ENCODE results near the gene FAM53A.

The FAM53A gene

GRCh38 chr4:1683736-1684505 lies at the start of gene FAM53A:
TSS of gene FAM53A (minus strand) at chr4:1684313. CDS start at chr4:1668741, 15,572 bp downstream.
- no peak for TF ChIP-seq CTCF (IDR thresholded peaks at IDR 0.05; ENCODE audit: insufficient read depth, low read length, poor library complexity, severe bottlenecking)
- Histone ChIP-seq H3K36me3 (ENCODE audit: control insufficient read depth, insufficient read depth, low read length) (no peaks in the 10 kb centered on the region), H3K27me3 (replicated peaks; ENCODE audit: control insufficient read depth, insufficient read depth, low read length) (no peaks in the 10 kb centered on the region), H3K4me3 (replicated peaks; ENCODE audit: low read depth, low read length) (peak within 1 kb of the TSS; percentile 56)
- DNase-seq (ENCODE audit: extremely low read depth, insufficient read length) = peak; percentile 90

GRCh38 chr4:1732911-1733310 lies 48.8 kb upstream of the FAM53A start:
- no peaks in the 10 kb centered on the region for H3K27me3 ChIP-seq (replicated peaks; ENCODE audit: control insufficient read depth, insufficient read depth, low read length)
- H3K36me3 ChIP-seq (ENCODE audit: control insufficient read depth, insufficient read depth, low read length) = peaks cover 64% of the 10 kb centered on the region
- TF ChIP-seq CTCF (IDR thresholded peaks at IDR 0.05; ENCODE audit: insufficient read depth, low read length, poor library complexity, severe bottlenecking) = no peak
- DNase-seq (ENCODE audit: extremely low read depth, insufficient read length) = no peak
- no peak overlapping the region for H3K4me3 ChIP-seq (replicated peaks; ENCODE audit: low read depth, low read length)

- TF ChIP-seq CTCF (IDR thresholded peaks at IDR 0.05; ENCODE audit: insufficient read depth, low read length, poor library complexity, severe bottlenecking) = no peak
- H3K27me3 ChIP-seq (replicated peaks; ENCODE audit: control insufficient read depth, insufficient read depth, low read length) = no peaks in the 10 kb centered on the region
- DNase-seq (ENCODE audit: extremely low read depth, insufficient read length) = no peak
These were observed 47.1 kb upstream of the FAM53A start for GRCh38 chr4:1731180-1731579.

GRCh38 chr4:1730532-1731135 lies 46.5 kb upstream of the FAM53A start:
- Histone ChIP-seq H3K27me3 (replicated peaks; ENCODE audit: control insufficient read depth, insufficient read depth, low read length) (no peaks in the 10 kb centered on the region), H3K36me3 (ENCODE audit: control insufficient read depth, insufficient read depth, low read length) (peaks cover 58% of the 10 kb centered on the region), H3K4me3 (replicated peaks; ENCODE audit: low read depth, low read length) (no peak overlapping the region)
- DNase-seq (ENCODE audit: extremely low read depth, insufficient read length) = no peak
- no peak for TF ChIP-seq CTCF (IDR thresholded peaks at IDR 0.05; ENCODE audit: insufficient read depth, low read length, poor library complexity, severe bottlenecking)

More at GRCh38 chr4:1731180-1731579, 47.1 kb upstream of the FAM53A start:
- Histone ChIP-seq H3K36me3 (ENCODE audit: control insufficient read depth, insufficient read depth, low read length) (peaks cover 58% of the 10 kb centered on the region), H3K4me3 (replicated peaks; ENCODE audit: low read depth, low read length) (no peak overlapping the region)

GRCh38 chr4:1728061-1728980 lies 44.2 kb upstream of the FAM53A start:
- no peaks in the 10 kb centered on the region for H3K27me3 ChIP-seq (replicated peaks; ENCODE audit: control insufficient read depth, insufficient read depth, low read length)
- no peak overlapping the region for H3K4me3 ChIP-seq (replicated peaks; ENCODE audit: low read depth, low read length)
- DNase-seq (ENCODE audit: extremely low read depth, insufficient read length) = no peak
- TF ChIP-seq CTCF (IDR thresholded peaks at IDR 0.05; ENCODE audit: insufficient read depth, low read length, poor library complexity, severe bottlenecking) = no peak
- peaks cover 53% of the 10 kb centered on the region for H3K36me3 ChIP-seq (ENCODE audit: control insufficient read depth, insufficient read depth, low read length)
